ENCODE results near the gene LRIG3.
A peak's percentile ranks its signal among the peaks of the same experiment; 100 is the strongest.

LRIG3 gene

GRCh38 chr12:58916921-58917511 lies 3.3 kb downstream of the LRIG3 start:
- peak overlapping the region; percentile 76 for H3K4me3 ChIP-seq (replicated peaks; ENCODE audit: low read depth, low read length)
- DNase-seq (ENCODE audit: low read depth), result peak; percentile 60
- TF ChIP-seq CTCF (IDR thresholded peaks at IDR 0.05; ENCODE audit: low read length, missing control alignments), result no peak

- TF ChIP-seq CTCF (IDR thresholded peaks at IDR 0.05; ENCODE audit: low read length, missing control alignments), result no peak
- no peak overlapping the region for H3K4me3 ChIP-seq (replicated peaks; ENCODE audit: low read depth, low read length)
- DNase-seq (ENCODE audit: low read depth), result no peak
Observed at GRCh38 chr12:58916161-58916621, 4.1 kb downstream of the LRIG3 start.

DNA sequence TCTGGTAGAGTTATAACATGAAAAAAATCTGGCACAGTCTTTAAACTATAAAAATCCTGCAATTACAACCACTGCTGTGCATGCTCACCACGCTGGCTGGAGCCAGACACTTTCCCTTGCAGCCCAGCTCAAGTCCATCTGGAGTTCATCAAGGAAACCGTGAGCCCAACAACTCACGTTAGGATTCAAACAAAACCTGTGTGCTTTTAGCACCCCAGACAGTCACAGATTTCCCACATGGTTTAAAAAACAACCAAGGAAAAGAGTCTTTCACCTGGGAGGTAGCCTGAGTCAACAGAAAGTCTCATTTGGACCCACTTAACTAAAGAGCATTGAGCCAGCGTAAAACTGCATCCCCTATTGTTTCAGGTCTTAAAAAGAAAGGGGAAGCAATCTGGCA lies 4.7 kb downstream of the LRIG3 start:
- peak overlapping the region; percentile 11 for H3K4me3 ChIP-seq (replicated peaks; ENCODE audit: low read depth, low read length)
- TF ChIP-seq CTCF (IDR thresholded peaks at IDR 0.05; ENCODE audit: low read length, missing control alignments), result no peak
- peak; percentile 58 for DNase-seq (ENCODE audit: low read depth)

GRCh38 chr12:58915037-58915436 lies 5.3 kb downstream of the LRIG3 start:
- TF ChIP-seq CTCF (IDR thresholded peaks at IDR 0.05; ENCODE audit: low read length, missing control alignments), result no peak

DNA sequence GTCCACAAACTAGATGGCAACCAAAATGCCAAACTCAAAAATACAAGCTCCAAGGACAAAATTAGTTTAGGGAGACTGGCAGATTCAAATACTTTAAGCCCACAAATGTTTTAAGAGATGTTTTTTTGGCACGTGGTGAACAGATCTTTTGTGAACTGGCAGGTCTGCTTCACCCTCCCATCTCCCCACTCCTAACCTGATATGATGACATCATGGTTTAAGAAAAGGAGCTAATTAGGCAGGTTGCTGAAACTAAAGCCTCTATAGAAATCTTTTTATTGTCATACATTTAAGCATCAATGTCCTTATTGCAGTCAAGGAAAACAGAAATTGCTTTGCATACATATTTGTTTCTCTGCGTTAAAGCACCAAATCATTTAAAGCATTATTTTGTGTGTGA lies 5.8 kb downstream of the LRIG3 start:
- TF ChIP-seq CTCF (IDR thresholded peaks at IDR 0.05; ENCODE audit: low read length, missing control alignments), result no peak
- H3K4me3 ChIP-seq (replicated peaks; ENCODE audit: low read depth, low read length), result no peak overlapping the region
- no peak for DNase-seq (ENCODE audit: low read depth)

More at GRCh38 chr12:58915037-58915436, 5.3 kb downstream of the LRIG3 start:
- no peak overlapping the region for H3K4me3 ChIP-seq (replicated peaks; ENCODE audit: low read depth, low read length)
- no peak for DNase-seq (ENCODE audit: low read depth)

GRCh38 chr12:58907391-58907790 lies 12.9 kb downstream of the LRIG3 start:
- peak; percentile 55 for DNase-seq (ENCODE audit: low read depth)
- TF ChIP-seq CTCF (IDR thresholded peaks at IDR 0.05; ENCODE audit: low read length, missing control alignments), result no peak
- H3K4me3 ChIP-seq (replicated peaks; ENCODE audit: low read depth, low read length), result no peak overlapping the region

DNA sequence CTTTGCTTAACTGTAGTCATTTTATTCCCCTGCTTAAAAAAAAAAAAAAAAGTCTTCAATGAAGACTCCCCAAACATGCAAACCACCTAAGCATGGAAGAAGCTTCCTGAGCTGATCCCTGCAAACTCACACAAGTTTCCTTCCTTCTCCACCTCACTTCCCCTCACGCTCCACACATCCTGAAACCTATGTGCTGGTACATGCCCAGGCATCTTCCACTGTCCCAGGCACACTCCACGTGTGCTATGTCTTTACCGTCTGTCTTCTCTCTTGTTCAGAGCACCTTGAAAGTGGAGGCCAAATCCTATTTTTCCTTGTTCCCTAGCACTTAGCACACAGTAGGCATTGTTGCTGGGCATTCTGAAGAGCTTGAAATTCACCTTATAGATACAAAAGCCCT lies 13.4 kb downstream of the LRIG3 start:
- no peak for TF ChIP-seq CTCF (IDR thresholded peaks at IDR 0.05; ENCODE audit: low read length, missing control alignments)
- H3K4me3 ChIP-seq (replicated peaks; ENCODE audit: low read depth, low read length), result no peak overlapping the region
- DNase-seq (ENCODE audit: low read depth), result no peak

All from fibroblast of pulmonary artery (primary cell).